ENCODE measurements around the gene SNRNP35. TPM values are rescaled to one million over a fixed set of nuclear protein-coding genes. Genes with fewer than 3 reads are reported as not detected.

Gene SNRNP35
- total RNA-seq, 2 donors from 2014 or later = 16.6 to 22.6 TPM

GRCh38 chr12:123435636-123436016 lies 22.3 kb upstream of the SNRNP35 start:
- H3K4me3 ChIP-seq = peak overlapping the region; percentile 67 to 85
- H3K27ac ChIP-seq = peak overlapping the region; percentile 82 to 86
- TF ChIP-seq CTCF (IDR thresholded peaks at IDR 0.05) (no peak), POLR2A (IDR thresholded peaks at IDR 0.05) (no peak), POLR2AphosphoS5 (IDR thresholded peaks at IDR 0.05) (no peak)
- H3K4me1 ChIP-seq (replicated peaks) = peaks cover 6% of the 10 kb centered on the region
- no peaks in the 10 kb centered on the region for H3K9me3 ChIP-seq
- intact Hi-C loops (cut with DNase I) = no loop called here
- H3K36me3 ChIP-seq = no peaks in the 10 kb centered on the region
- H3K27me3 ChIP-seq (replicated peaks; ENCODE audit: insufficient read depth) = no peaks in the 10 kb centered on the region
- DNase-seq (ENCODE audit: low spot score) = no peak
- WGBS = 41% methylated on average over 5 of the region's 5 CpGs

GRCh38 chr12:123436017-123436964 lies 21.6 kb upstream of the SNRNP35 start, which contains the start of gene RILPL2:
Gene RILPL2, minus strand, starts transcription at chr12:123436684. Its CDS starts 264 bp downstream, at chr12:123436420.
- intact Hi-C loops (cut with DNase I) = no loop called here

GRCh38 chr12:123441523-123442164 lies 16.3 kb upstream of the SNRNP35 start:
- Histone ChIP-seq H3K27ac (no peak overlapping the region), H3K36me3 (no peaks in the 10 kb centered on the region), H3K4me1 (replicated peaks) (no peaks in the 10 kb centered on the region), H3K4me3 (no peak overlapping the region), H3K9me3 (no peaks in the 10 kb centered on the region), H3K27me3 (replicated peaks; ENCODE audit: insufficient read depth) (no peaks in the 10 kb centered on the region)
- no peak for DNase-seq (ENCODE audit: low spot score)
- no peak for TF ChIP-seq POLR2A (IDR thresholded peaks at IDR 0.05)
- no peak for TF ChIP-seq POLR2AphosphoS5 (IDR thresholded peaks at IDR 0.05)
- intact Hi-C loops (cut with DNase I) = no loop called here
- 91% methylated on average over 13 of the region's 13 CpGs for WGBS

More at GRCh38 chr12:123436017-123436964, 21.6 kb upstream of the SNRNP35 start, which contains the start of gene RILPL2:
- Histone ChIP-seq H3K36me3 (no peaks in the 10 kb centered on the region), H3K4me1 (replicated peaks) (peaks cover 6% of the 10 kb centered on the region), H3K27me3 (replicated peaks; ENCODE audit: insufficient read depth) (no peaks in the 10 kb centered on the region), H3K27ac (peak within 1 kb of the TSS; percentile 82 to 86), H3K9me3 (no peaks in the 10 kb centered on the region), H3K4me3 (peak within 1 kb of the TSS; percentile 67 to 85)
- peak; percentile 91 for DNase-seq (ENCODE audit: low spot score)
- TF ChIP-seq CTCF (IDR thresholded peaks at IDR 0.05) (peak in 2 of 4 experiments; percentile 23 to 36), POLR2A (IDR thresholded peaks at IDR 0.05) (peak; percentile 87), POLR2AphosphoS5 (IDR thresholded peaks at IDR 0.05) (peak; percentile 91)
- under 1% methylated on average over 64 of the region's 69 CpGs for WGBS

- TF ChIP-seq POLR2AphosphoS5 (IDR thresholded peaks at IDR 0.05) = no peak
- Histone ChIP-seq H3K4me1 (replicated peaks) (no peaks in the 10 kb centered on the region), H3K9me3 (no peaks in the 10 kb centered on the region), H3K4me3 (no peak overlapping the region), H3K36me3 (no peaks in the 10 kb centered on the region), H3K27ac (no peak overlapping the region), H3K27me3 (replicated peaks; ENCODE audit: insufficient read depth) (no peaks in the 10 kb centered on the region)
- no peak for DNase-seq (ENCODE audit: low spot score)
- 81% methylated on average over 4 of the region's 4 CpGs for WGBS
- intact Hi-C loops (cut with DNase I) = no loop called here
These were observed 15.2 kb upstream of the SNRNP35 start for GRCh38 chr12:123442774-123443173.

- TF ChIP-seq CTCF (IDR thresholded peaks at IDR 0.05) = no peak
- TF ChIP-seq POLR2AphosphoS5 (IDR thresholded peaks at IDR 0.05) = no peak
- TF ChIP-seq POLR2A (IDR thresholded peaks at IDR 0.05) = no peak
- Histone ChIP-seq H3K9me3 (no peaks in the 10 kb centered on the region), H3K4me3 (no peak overlapping the region), H3K4me1 (replicated peaks) (no peaks in the 10 kb centered on the region), H3K27ac (peak overlapping the region in 1 of 2 donors; percentile 78), H3K27me3 (replicated peaks; ENCODE audit: insufficient read depth) (no peaks in the 10 kb centered on the region), H3K36me3 (no peaks in the 10 kb centered on the region)
- intact Hi-C loops (cut with DNase I) = loop anchor here (5.0 kb wide), 1 partner anchor 82 kb away; the partner anchor contains the start of gene SBNO1
- 64% methylated on average over 8 of the region's 8 CpGs for WGBS
- no peak for DNase-seq (ENCODE audit: low spot score)
These were observed 13.6 kb upstream of the SNRNP35 start for GRCh38 chr12:123444092-123445026.
